Measurements from ENCODE around the gene HOXC10. TPM values are rescaled to one million over a fixed set of nuclear protein-coding genes. Genes with fewer than 3 reads are reported as not detected.

Gene HOXC10
- total RNA-seq, 1 experiment from 2014 or later: not detected

DNA sequence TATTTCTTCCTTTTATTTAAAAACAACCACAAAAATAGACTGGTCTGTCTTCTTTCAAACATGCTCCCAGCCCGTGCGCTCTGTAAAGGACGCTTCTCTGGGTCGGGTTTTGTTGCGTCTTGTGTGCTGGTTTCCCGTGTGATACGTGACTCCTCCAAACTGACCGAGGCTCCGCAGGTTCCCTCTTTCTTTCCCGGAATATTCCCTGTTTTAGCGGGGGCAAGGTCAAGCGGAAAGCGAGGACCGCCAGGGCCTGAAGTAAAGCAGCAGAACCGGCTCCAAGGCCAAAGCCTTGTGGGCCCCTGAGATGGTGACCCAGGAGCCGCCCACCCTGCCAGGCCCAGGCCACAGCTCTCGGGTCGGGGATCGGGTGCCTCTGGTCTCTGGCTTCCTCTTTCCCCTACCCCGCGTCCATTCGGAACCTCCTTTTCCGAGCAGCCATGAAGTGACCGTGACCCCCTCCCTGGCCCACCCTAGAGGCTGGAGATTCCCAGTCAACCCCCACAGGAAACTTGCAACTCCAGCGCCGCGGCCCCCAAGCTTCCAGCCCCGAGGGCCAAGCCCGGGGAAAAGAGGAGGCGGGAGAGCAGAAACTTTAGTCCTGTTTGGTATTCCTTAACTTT, 885 bp upstream of the HOXC10 start:
- no peak overlapping the region for H3K4me3 ChIP-seq (ENCODE audit: insufficient read depth, low read depth, low read length)
- peaks cover 98% of the 10 kb centered on the region for H3K27me3 ChIP-seq (ENCODE audit: control insufficient read depth, insufficient read depth, low read length)
- H3K36me3 ChIP-seq (replicated peaks; ENCODE audit: control insufficient read depth, insufficient read depth, low read length): no peaks in the 10 kb centered on the region
- DNase-seq: peak; percentile 66

DNA sequence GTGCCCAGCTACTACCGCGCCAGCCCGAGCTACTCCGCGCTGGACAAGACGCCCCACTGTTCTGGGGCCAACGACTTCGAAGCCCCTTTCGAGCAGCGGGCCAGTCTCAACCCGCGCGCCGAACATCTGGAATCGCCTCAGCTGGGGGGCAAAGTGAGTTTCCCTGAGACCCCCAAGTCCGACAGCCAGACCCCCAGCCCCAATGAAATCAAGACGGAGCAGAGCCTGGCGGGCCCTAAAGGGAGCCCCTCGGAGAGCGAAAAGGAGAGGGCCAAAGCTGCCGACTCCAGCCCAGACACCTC, 697 bp downstream of the HOXC10 start:
- H3K4me3 ChIP-seq (ENCODE audit: insufficient read depth, low read depth, low read length): no peak overlapping the region
- peaks cover 98% of the 10 kb centered on the region for H3K27me3 ChIP-seq (ENCODE audit: control insufficient read depth, insufficient read depth, low read length)
- no peak for DNase-seq
- H3K36me3 ChIP-seq (replicated peaks; ENCODE audit: control insufficient read depth, insufficient read depth, low read length): no peaks in the 10 kb centered on the region

DNA sequence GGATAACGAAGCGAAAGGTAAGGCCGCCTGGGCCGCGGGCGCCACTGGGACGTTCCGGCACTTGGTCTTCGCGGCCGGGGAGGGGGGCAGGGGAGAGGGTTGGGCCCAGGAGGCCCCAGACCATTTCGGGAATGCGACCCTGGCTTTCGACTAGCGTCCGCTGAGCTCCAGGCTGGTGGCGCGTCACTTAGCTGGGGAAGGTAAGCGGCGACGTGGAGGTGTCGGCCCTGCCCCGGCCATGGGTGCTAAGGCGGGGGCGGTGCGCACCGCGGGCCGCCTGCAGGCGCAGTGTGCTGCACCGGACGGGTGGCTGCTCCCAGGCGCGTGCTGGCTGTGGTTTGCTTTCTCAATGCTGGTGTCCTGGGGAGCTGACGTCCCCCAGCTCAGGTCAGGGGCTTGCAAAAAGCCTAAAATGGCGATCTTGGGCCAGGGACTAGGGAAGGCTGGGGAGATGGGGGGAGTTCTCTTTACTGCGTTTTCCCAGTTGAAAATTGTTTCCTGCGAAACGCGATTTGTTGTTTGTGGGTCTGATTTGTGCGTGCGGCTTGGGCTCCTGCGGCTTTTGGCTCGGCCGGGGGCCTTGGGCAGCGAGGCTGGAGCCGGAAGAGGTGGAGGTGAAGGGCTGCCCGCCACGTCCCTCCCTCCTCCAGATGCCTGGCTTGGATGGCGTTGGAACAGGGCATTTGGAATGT, 1.2 kb downstream of the HOXC10 start:
- peak; percentile 82 for DNase-seq
- Histone ChIP-seq H3K36me3 (replicated peaks; ENCODE audit: control insufficient read depth, insufficient read depth, low read length) (no peaks in the 10 kb centered on the region), H3K27me3 (ENCODE audit: control insufficient read depth, insufficient read depth, low read length) (peaks cover 98% of the 10 kb centered on the region), H3K4me3 (ENCODE audit: insufficient read depth, low read depth, low read length) (no peak overlapping the region)

DNA sequence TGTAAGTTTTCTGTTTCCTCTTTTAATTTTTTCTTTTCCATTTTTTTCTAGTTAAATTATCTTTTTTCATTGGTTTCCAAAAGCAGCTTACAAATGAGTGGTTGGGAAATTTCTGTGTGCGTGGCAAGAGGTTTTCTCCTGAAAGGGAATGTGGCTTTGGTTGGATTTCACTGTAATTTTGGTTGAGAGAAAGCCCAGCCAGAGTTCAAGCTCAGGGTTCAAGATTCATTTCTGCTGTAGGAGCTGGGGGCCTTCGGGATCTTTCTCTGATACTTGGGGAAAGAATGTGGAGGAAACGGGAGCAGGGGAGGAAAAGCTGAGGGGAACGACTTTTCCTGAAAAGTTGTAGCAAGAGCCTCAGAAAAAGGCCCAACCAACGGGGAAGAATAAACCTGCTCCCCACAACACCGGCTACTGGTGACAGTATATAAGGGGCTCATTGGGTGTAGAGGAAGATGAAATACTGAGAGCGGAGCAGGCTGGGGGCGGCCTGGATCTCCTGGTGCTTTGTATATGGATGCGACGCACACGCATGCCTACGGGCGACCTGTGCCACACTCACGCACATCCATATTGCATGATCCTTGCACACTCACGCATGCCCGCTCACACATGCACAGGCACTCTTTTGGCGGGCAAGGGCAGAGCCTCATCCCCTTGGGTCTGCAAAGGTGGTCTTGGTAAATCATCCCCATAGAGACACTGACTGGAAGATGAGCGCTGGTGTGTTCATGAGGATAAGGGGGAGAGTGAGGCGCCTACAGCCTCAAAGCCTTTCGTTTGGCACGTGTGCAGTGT, 1.9 kb downstream of the HOXC10 start:
- H3K27me3 ChIP-seq (ENCODE audit: control insufficient read depth, insufficient read depth, low read length): peaks cover 98% of the 10 kb centered on the region
- DNase-seq: no peak
- no peaks in the 10 kb centered on the region for H3K36me3 ChIP-seq (replicated peaks; ENCODE audit: control insufficient read depth, insufficient read depth, low read length)
- H3K4me3 ChIP-seq (ENCODE audit: insufficient read depth, low read depth, low read length): no peak overlapping the region

- H3K36me3 ChIP-seq (replicated peaks; ENCODE audit: control insufficient read depth, insufficient read depth, low read length): no peaks in the 10 kb centered on the region
- peaks cover 98% of the 10 kb centered on the region for H3K27me3 ChIP-seq (ENCODE audit: control insufficient read depth, insufficient read depth, low read length)
- no peak overlapping the region for H3K4me3 ChIP-seq (ENCODE audit: insufficient read depth, low read depth, low read length)
- no peak for DNase-seq
Observed at GRCh38 chr12:53987787-53988230, 2.9 kb downstream of the HOXC10 start.

GRCh38 chr12:53988541-53989226, 3.7 kb downstream of the HOXC10 start:
- Histone ChIP-seq H3K36me3 (replicated peaks; ENCODE audit: control insufficient read depth, insufficient read depth, low read length) (no peaks in the 10 kb centered on the region), H3K27me3 (ENCODE audit: control insufficient read depth, insufficient read depth, low read length) (peaks cover 98% of the 10 kb centered on the region), H3K4me3 (ENCODE audit: insufficient read depth, low read depth, low read length) (no peak overlapping the region)
- DNase-seq: no peak

DNA sequence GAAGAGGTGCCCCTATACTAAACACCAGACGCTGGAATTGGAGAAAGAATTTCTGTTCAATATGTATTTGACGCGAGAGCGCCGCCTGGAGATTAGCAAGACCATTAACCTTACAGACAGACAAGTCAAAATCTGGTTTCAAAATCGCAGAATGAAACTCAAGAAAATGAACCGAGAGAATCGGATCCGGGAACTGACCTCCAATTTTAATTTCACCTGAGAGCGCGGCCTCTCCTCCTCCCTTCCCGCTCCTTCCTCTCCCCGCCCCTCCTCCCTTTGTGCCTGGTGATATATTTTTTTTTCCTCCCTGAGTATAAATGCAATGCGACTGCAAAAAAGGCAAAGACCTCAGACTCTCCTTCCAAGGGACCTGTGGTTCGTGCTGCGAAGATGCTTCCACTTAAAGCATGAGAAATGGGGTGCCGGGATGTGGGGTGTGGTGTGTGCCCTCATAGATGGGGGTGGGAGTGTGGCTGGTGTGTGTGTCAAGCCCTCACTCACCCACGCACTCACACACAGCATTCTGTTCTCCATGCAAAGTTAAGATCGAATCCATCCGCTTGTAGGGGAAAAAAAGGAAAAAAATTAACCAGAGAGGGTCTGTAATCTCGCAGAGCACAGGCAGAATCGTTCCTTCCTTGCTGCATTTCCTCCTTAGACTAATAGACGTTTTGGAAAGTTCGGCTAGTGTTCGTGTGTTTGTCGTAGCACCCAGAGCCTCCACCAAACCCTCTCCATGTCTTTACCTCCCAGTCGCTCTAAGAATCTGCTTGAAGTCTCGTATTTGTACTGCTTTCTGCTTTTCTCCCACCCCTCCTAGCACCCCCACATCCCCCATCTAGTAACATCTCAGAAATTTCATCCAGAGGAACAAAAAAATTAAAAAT, 4.5 kb downstream of the HOXC10 start:
- H3K27me3 ChIP-seq (ENCODE audit: control insufficient read depth, insufficient read depth, low read length): peaks cover 98% of the 10 kb centered on the region
- no peak overlapping the region for H3K4me3 ChIP-seq (ENCODE audit: insufficient read depth, low read depth, low read length)
- DNase-seq: no peak
- no peaks in the 10 kb centered on the region for H3K36me3 ChIP-seq (replicated peaks; ENCODE audit: control insufficient read depth, insufficient read depth, low read length)

DNA sequence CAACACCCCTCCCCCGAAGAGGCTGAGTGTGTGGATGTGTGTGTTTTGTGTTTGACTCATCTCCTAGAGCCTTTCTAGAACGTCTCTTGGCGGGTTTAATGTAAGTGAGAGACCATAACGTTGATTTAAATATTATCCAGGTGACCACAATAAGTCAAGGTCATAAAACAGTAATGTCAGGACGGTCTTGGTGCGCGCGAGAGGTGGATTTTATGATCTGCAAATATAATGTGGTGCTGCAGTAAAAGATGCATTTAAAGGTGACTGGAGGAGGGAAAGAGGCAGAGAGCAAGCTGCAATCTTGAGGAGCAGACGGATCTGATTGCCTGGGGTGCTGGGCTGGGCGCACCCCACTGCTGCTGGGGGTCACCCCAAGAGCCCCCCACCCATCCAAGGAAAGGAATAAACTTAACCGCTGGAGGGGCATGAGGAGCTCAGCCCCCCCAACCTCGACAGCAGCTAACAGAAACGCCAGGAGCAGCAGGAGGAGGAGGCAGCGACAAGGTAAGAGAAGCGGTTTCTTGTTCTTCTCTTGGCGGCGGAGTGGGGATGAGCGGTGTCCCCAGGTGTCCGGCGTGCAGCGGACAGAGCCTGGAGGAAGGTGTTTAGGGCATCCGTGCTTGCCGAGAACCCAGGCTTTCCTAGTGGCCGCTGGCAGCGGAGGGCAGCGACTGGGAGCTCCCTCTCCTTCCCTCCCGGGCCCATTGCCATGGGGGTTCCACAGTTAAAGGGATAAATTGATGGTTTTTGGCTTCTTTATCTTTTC, 5.5 kb downstream of the HOXC10 start:
- Histone ChIP-seq H3K36me3 (replicated peaks; ENCODE audit: control insufficient read depth, insufficient read depth, low read length) (no peaks in the 10 kb centered on the region), H3K4me3 (ENCODE audit: insufficient read depth, low read depth, low read length) (no peak overlapping the region), H3K27me3 (ENCODE audit: control insufficient read depth, insufficient read depth, low read length) (peaks cover 100% of the 10 kb centered on the region)
- DNase-seq: no peak

- peaks cover 100% of the 10 kb centered on the region for H3K27me3 ChIP-seq (ENCODE audit: control insufficient read depth, insufficient read depth, low read length)
- no peak for DNase-seq
- no peak overlapping the region for H3K4me3 ChIP-seq (ENCODE audit: insufficient read depth, low read depth, low read length)
- no peaks in the 10 kb centered on the region for H3K36me3 ChIP-seq (replicated peaks; ENCODE audit: control insufficient read depth, insufficient read depth, low read length)
Observed at GRCh38 chr12:53991077-53991460, 6.1 kb downstream of the HOXC10 start.

GRCh38 chr12:53992377-53992889, 7.5 kb downstream of the HOXC10 start:
- no peaks in the 10 kb centered on the region for H3K36me3 ChIP-seq (replicated peaks; ENCODE audit: control insufficient read depth, insufficient read depth, low read length)
- H3K4me3 ChIP-seq (ENCODE audit: insufficient read depth, low read depth, low read length): no peak overlapping the region
- no peak for DNase-seq
- peaks cover 100% of the 10 kb centered on the region for H3K27me3 ChIP-seq (ENCODE audit: control insufficient read depth, insufficient read depth, low read length)

GRCh38 chr12:53993162-53994008, 8.4 kb downstream of the HOXC10 start:
- Histone ChIP-seq H3K36me3 (replicated peaks; ENCODE audit: control insufficient read depth, insufficient read depth, low read length) (no peaks in the 10 kb centered on the region), H3K4me3 (ENCODE audit: insufficient read depth, low read depth, low read length) (no peak overlapping the region), H3K27me3 (ENCODE audit: control insufficient read depth, insufficient read depth, low read length) (peaks cover 100% of the 10 kb centered on the region)
- no peak for DNase-seq

- H3K4me3 ChIP-seq (ENCODE audit: insufficient read depth, low read depth, low read length): no peak overlapping the region
- DNase-seq: peak; percentile 57
- H3K36me3 ChIP-seq (replicated peaks; ENCODE audit: control insufficient read depth, insufficient read depth, low read length): no peaks in the 10 kb centered on the region
- H3K27me3 ChIP-seq (ENCODE audit: control insufficient read depth, insufficient read depth, low read length): peaks cover 100% of the 10 kb centered on the region
Observed at GRCh38 chr12:53994009-53994263, 9.0 kb downstream of the HOXC10 start.
